Liver (tissue), 9 donors: ENCODE data around the gene ADAMTS6. TPM values are rescaled to one million over a fixed set of nuclear protein-coding genes. Genes with fewer than 3 reads are reported as not detected.

ENCODE experiments used
- DNase-seq: peaks from one replicate; pipeline ENCODE4 v3.0.0-alpha.2; 2017; ENCODE audit warnings: low spot score
- H3K27ac ChIP-seq, 2 donors: one replicate each; pipeline ENCODE4 v1.7.0; 2013; ENCODE audit warnings: inconsistent platforms in 2 of 2, low read length in 2 of 2, control low read depth in 1 of 2, low read depth in 1 of 2, mild to moderate bottlenecking in 1 of 2
- H3K27me3 ChIP-seq, 4 donors: one replicate each; pipeline versions ENCODE4 v1.6.1 to v1.7.0; 2013; ENCODE audit warnings: low read length in 3 of 4, inconsistent platforms in 1 of 4, mild to moderate bottlenecking in 1 of 4, moderate library complexity in 1 of 4; ENCODE audit not compliant: control insufficient read depth in 4 of 4, insufficient read depth in 4 of 4
- H3K36me3 ChIP-seq, 4 donors: one replicate each; pipeline versions ENCODE4 v1.6.1 to v1.7.0; 2013; ENCODE audit warnings: low read length in 3 of 4, mild to moderate bottlenecking in 3 of 4, low read depth in 1 of 4, moderate library complexity in 1 of 4; ENCODE audit not compliant: control insufficient read depth in 4 of 4, insufficient read depth in 3 of 4
- H3K4me1 ChIP-seq, 4 donors: one replicate each; pipeline versions ENCODE4 v1.6.1 to v1.7.0; 2013; ENCODE audit warnings: low read length in 3 of 4, mild to moderate bottlenecking in 3 of 4, moderate library complexity in 1 of 4; ENCODE audit not compliant: control insufficient read depth in 4 of 4, insufficient read depth in 4 of 4
- H3K4me3 ChIP-seq, 3 donors: one replicate each; pipeline versions ENCODE4 v1.6.1 to v1.7.0; 2013; ENCODE audit warnings: low read length in 3 of 3, control low read depth in 1 of 3, low read depth in 1 of 3, mild to moderate bottlenecking in 1 of 3
- H3K9ac ChIP-seq, 2 donors: one replicate each; pipeline ENCODE4 v1.7.0; 2013; ENCODE audit warnings: low read length in 2 of 2, mild to moderate bottlenecking in 2 of 2, moderate library complexity in 2 of 2, control low read depth in 1 of 2, low read depth in 1 of 2
- H3K9me3 ChIP-seq, 4 donors: one replicate each; pipeline versions ENCODE4 v1.6.1 to v1.7.0; 2013; ENCODE audit warnings: low read length in 3 of 4; ENCODE audit not compliant: control insufficient read depth in 4 of 4
- ATF3 ChIP-seq: IDR thresholded peaks from 2 replicates; pipeline ENCODE4 v1.6.1; 2016; ENCODE audit warnings: antibody characterized with exemption
- CTCF ChIP-seq: fragments of 150-350 bp; IDR thresholded peaks from 2 replicates; pipeline ENCODE4 v1.5.1; 2017; ENCODE audit warnings: improper control_type of control experiment, low read depth, low read length; ENCODE audit not compliant: missing input control
- FOXA1 ChIP-seq: IDR thresholded peaks from 2 replicates; pipeline ENCODE4 v1.6.1; 2016; ENCODE audit warnings: antibody characterized with exemption
- HNF4A ChIP-seq, 2 donors: conservative IDR thresholded peaks; 2 replicates each; pipeline ENCODE4 v1.6.1; 2016; ENCODE audit warnings: antibody characterized with exemption in 2 of 2, mild to moderate bottlenecking in 2 of 2
- HNF4G ChIP-seq: IDR thresholded peaks from 2 replicates; pipeline ENCODE4 v1.6.1; 2016; ENCODE audit warnings: antibody characterized with exemption
- JUND ChIP-seq, 2 donors: IDR thresholded peaks; 2 replicates each; pipeline ENCODE4 v1.6.1; 2016; ENCODE audit warnings: antibody characterized with exemption in 2 of 2
- MAX ChIP-seq: IDR thresholded peaks from 2 replicates; pipeline ENCODE4 v1.6.1; 2016; ENCODE audit warnings: antibody characterized with exemption
- NR2F2 ChIP-seq: IDR thresholded peaks from 2 replicates; pipeline ENCODE4 v1.6.1; 2016; ENCODE audit warnings: antibody characterized with exemption
- RAD21 ChIP-seq, 2 donors: IDR thresholded peaks; 2 replicates each; pipeline ENCODE4 v1.6.1; 2016; ENCODE audit warnings: antibody characterized with exemption in 2 of 2, mild to moderate bottlenecking in 2 of 2
- REST ChIP-seq: IDR thresholded peaks from 2 replicates; pipeline ENCODE4 v1.6.1; 2016; ENCODE audit warnings: antibody characterized with exemption, mild to moderate bottlenecking
- RXRA ChIP-seq, 2 donors: IDR thresholded peaks; 2 replicates each; pipeline ENCODE4 v1.6.1; 2017 to 2018; ENCODE audit warnings: antibody characterized with exemption in 2 of 2, mild to moderate bottlenecking in 1 of 2
- SP1 ChIP-seq: IDR thresholded peaks from 2 replicates; pipeline ENCODE4 v1.6.1; 2018; ENCODE audit warnings: antibody characterized with exemption, mild to moderate bottlenecking
- TAF1 ChIP-seq: conservative IDR thresholded peaks from 2 replicates; pipeline ENCODE4 v1.6.1; 2016; ENCODE audit warnings: antibody characterized with exemption, mild to moderate bottlenecking
- YY1 ChIP-seq: IDR thresholded peaks from 2 replicates; pipeline ENCODE4 v1.6.1; 2016; ENCODE audit warnings: antibody characterized with exemption, mild to moderate bottlenecking
- ZBTB33 ChIP-seq: IDR thresholded peaks from 2 replicates; pipeline ENCODE4 v1.6.1; 2016; ENCODE audit warnings: antibody characterized with exemption
- WGBS: extraction: QIAGEN DNeasy Blood & Tissue Kit; methylation state at CpG from one replicate; pipeline ENCODE4 v1.1.7; 2013; 5-methylcytosine and 5-hydroxymethylcytosine counted together
- polyA plus RNA-seq, 2 donors: library from polyadenylated mRNA; stranded (reverse) in 1 of 2; unstranded in 1 of 2; fragments of 200-250 nt in 1 of 2; fragments of >200 nt in 1 of 2; fragmentation: Nextera tagmentation in 1 of 2; extraction: Ambion mirVana in 1 of 2; gene quantifications; one replicate each; pipeline versions ENCODE4 v1.2.1 to v1.2.3, GENCODE V29; 2013 to 2015
- total RNA-seq, 2 donors: library from RNA; depleted of rRNA; stranded (reverse); fragments of >200 nt; gene quantifications; one replicate each; pipeline ENCODE4 v1.2.3, GENCODE V29; 2014
- donor health status: healthy.
- donor health status: healthy.
- donor health status: healthy.
- donor health status: healthy.
- donor health status: healthy.

The ADAMTS6 gene
- total and polyA plus RNA-seq, 4 donors = 0.06 to 2.0 (median 0.59) TPM

GRCh38 chr5:65173130-65173525, 308.6 kb downstream of the ADAMTS6 start (continued):
- no peak for TF ChIP-seq REST
- TF ChIP-seq RXRA (IDR thresholded peaks at IDR 0.05) = no peak

- WGBS = 86% methylated on average over 9 of the region's 9 CpGs
- Histone ChIP-seq H3K27me3 (no peaks in the 10 kb centered on the region), H3K9me3 (no peaks in the 10 kb centered on the region), H3K36me3 (no peaks in the 10 kb centered on the region), H3K4me3 (no peak overlapping the region), H3K9ac (no peak overlapping the region), H3K27ac (no peak overlapping the region), H3K4me1 (no peaks in the 10 kb centered on the region)
- no peak for DNase-seq
- TF ChIP-seq REST (no peak), CTCF (no peak), HNF4G (no peak), NR2F2 (no peak), HNF4A (conservative IDR thresholded peaks at IDR 0.05) (no peak), YY1 (no peak), SP1 (no peak), JUND (IDR thresholded peaks at IDR 0.05) (no peak), FOXA1 (no peak), MAX (no peak), RAD21 (IDR thresholded peaks at IDR 0.05) (no peak), TAF1 (no peak), ATF3 (no peak), ZBTB33 (no peak)
These were observed 309.1 kb downstream of the ADAMTS6 start for GRCh38 chr5:65172486-65173129.
